ENCODE measurements around the gene STARD4.

GRCh38 chr5:111520908-111521307, 8.6 kb upstream of the STARD4 start:
- TF ChIP-seq CTCF (conservative IDR thresholded peaks at IDR 0.05; ENCODE audit: low read length), result no peak
- no peak for TF ChIP-seq EZH2phosphoT487 (IDR thresholded peaks at IDR 0.05; ENCODE audit: borderline replicate concordance, low read depth, low read length)
